Right lobe of liver (tissue), 6 donors: Measurements from ENCODE around the gene TSPAN33. TPM values are rescaled to one million over a fixed set of nuclear protein-coding genes. Genes with fewer than 3 reads are reported as not detected.

Experiments used
- ATAC-seq, 4 donors: fragments of 200-7000 bp; cut with Tn5 transposase; one replicate each; pipeline ENCODE4 v1.9.1; 2020; ENCODE audit warnings: mild to moderate bottlenecking in 4 of 4, moderate library complexity in 4 of 4
- DNase-seq, 3 donors: peaks; one replicate each; pipeline ENCODE4 v3.0.0-alpha.2; 2020
- H3K27ac ChIP-seq, 3 donors: fragments of 200-600 bp; one replicate each; pipeline ENCODE4 v1.8.0; 2022
- H3K27me3 ChIP-seq, 2 donors: fragments of 200-600 bp; one replicate each; pipeline ENCODE4 v1.8.0; 2022
- H3K36me3 ChIP-seq, 4 donors: fragments of 200-600 bp; sonication (generic) in 1 of 4; one replicate each; pipeline versions ENCODE4 v1.5.1 to v1.8.0; 2017 to 2022; ENCODE audit warnings: control low read depth in 1 of 4
- H3K4me1 ChIP-seq, 4 donors: fragments of 200-600 bp; sonication (generic) in 1 of 4; one replicate each; pipeline versions ENCODE4 v1.5.1 to v1.8.0; 2017 to 2022; ENCODE audit warnings: control low read depth in 1 of 4
- H3K4me3 ChIP-seq, 3 donors: fragments of 200-600 bp; one replicate each; pipeline ENCODE4 v1.8.0; 2022
- H3K9me3 ChIP-seq, 4 donors: fragments of 200-600 bp; sonication (generic) in 1 of 4; one replicate each; pipeline versions ENCODE4 v1.5.1 to v1.8.0; 2017 to 2022; ENCODE audit warnings: control low read depth in 1 of 4
- CTCF ChIP-seq, 4 donors: fragments of 200-600 bp in 3 of 4; fragments of 450-650 bp in 1 of 4; IDR thresholded peaks; one replicate each; pipeline versions ENCODE4 v1.5.1 to v1.8.0; 2016 to 2022; ENCODE audit warnings: antibody characterized with exemption in 4 of 4, mild to moderate bottlenecking in 2 of 4
- POLR2A ChIP-seq: fragments of 450-650 bp; IDR thresholded peaks from one replicate; pipeline ENCODE4 v1.6.1; 2017; ENCODE audit warnings: antibody characterized with exemption, mild to moderate bottlenecking
- WGBS: methylation state at CpG from one replicate; pipeline ENCODE4 v1.1.6; 2018; ENCODE audit warnings: low coverage, low lambda C conversion rate; ENCODE audit not compliant: insufficient coverage; ENCODE audit errors: missing lambda C conversion rate; 5-methylcytosine and 5-hydroxymethylcytosine counted together
- intact Hi-C, 2 donors: fragments of 100-400 bp; cut with DNase I; formaldehyde crosslinking; loops; one replicate each; pipeline versions ENCODE4 v1.11.2 to v1.14.1; 2022
- total RNA-seq, 6 experiments: library from RNA; depleted of rRNA in 2 of 6; stranded (reverse); fragments of >200 nt in 2 of 6; fragmentation: NEBNext Ultra II Directional in 3 of 6; extraction: Animal tissue kit (Norgen Biotek cat#: 25700) in 3 of 6; gene quantifications; one replicate each; pipeline versions ENCODE4 v1.1.0 to v1.2.4, GENCODE V29; 2016 to 2023
- donor health status: DM: no; HTN: yes; CAD: no.
- donor health status: DM: no; HTN: no; CAD: no.
- donor health status: DM: no; HTN: no; CAD: no.
- donor health status: DM: no; HTN: yes; CAD: no.
- donor health status: DM: no; HTN: yes; CAD: no.

TSPAN33 gene
- total RNA-seq, 6 experiments from 2014 or later, result 9.0 to 34.1 (median 23.2) TPM

GRCh38 chr7:129143724-129144094 is 798 bp upstream of the TSPAN33 start:
- no peaks in the 10 kb centered on the region for H3K36me3 ChIP-seq
- peak overlapping the region in 1 of 3 donors; percentile 13 for H3K4me3 ChIP-seq
- no peaks in the 10 kb centered on the region for H3K27me3 ChIP-seq
- H3K9me3 ChIP-seq, result no peaks in the 10 kb centered on the region
- intact Hi-C loops, result no loop called here
- no peak overlapping the region for H3K27ac ChIP-seq
- peaks cover 0 to 5% (median 3%) of the 10 kb centered on the region in 4 donors for H3K4me1 ChIP-seq
- ATAC-seq (no peak), DNase-seq (no peak)
- TF ChIP-seq POLR2A (no peak), CTCF (IDR thresholded peaks at IDR 0.05) (no peak)
- 57% methylated on average over 9 of the region's 10 CpGs for WGBS

GRCh38 chr7:129144834-129145668 is 544 bp downstream of the TSPAN33 start:
- peaks cover 0 to 5% (median 3%) of the 10 kb centered on the region in 4 donors for H3K4me1 ChIP-seq
- intact Hi-C loops, result no loop called here
- H3K27ac ChIP-seq, result no peak overlapping the region
- H3K9me3 ChIP-seq, result no peaks in the 10 kb centered on the region
- no peak for ATAC-seq
- no peak for DNase-seq
- TF ChIP-seq CTCF (IDR thresholded peaks at IDR 0.05) (peak in 3 of 4 donors; percentile 14 to 21 (median 17)), POLR2A (no peak)
- peak overlapping the region; percentile 64 to 68 (median 64) for H3K4me3 ChIP-seq
- no peaks in the 10 kb centered on the region for H3K36me3 ChIP-seq
- H3K27me3 ChIP-seq, result no peaks in the 10 kb centered on the region
- WGBS, result 16% methylated on average over 5 of the region's 58 CpGs

DNA sequence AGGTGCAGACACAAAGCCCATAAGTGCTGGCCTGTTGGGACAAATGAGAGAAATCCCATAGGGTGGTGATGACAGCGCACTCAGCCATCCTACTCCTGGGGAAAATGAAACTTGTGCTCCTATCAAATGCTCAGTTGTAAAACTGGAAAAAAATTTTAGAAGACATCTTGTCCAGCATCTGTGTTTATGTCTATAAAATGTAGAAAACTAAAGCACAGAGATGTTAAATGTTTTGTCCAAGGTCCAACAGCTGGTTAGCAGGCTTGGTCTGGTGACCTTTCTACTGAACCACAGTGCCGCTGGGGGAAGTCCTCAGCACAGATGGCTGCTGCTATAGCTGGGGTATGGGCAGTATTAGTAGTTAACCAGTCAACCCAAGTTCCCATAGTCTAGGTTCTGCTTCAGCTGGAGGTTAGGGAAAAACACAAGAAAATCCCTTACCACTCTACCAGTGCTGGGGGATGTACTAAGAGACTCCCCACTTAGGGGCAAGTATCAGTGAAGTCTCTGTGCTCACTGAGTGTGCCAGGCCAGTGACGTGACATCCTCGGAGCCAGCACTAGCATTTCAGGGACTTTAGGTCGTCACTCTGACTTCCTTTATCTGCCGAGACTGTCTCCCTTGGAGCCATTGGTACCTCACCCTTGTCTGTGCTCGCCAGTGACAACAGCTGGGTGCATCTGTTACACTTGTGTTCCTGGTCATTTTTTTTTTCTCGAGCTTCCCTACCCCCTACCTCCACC is 1.9 kb downstream of the TSPAN33 start:
- Histone ChIP-seq H3K27me3 (no peaks in the 10 kb centered on the region), H3K9me3 (no peaks in the 10 kb centered on the region), H3K4me1 (peaks cover 0 to 5% (median 3%) of the 10 kb centered on the region in 4 donors), H3K27ac (no peak overlapping the region), H3K4me3 (no peak overlapping the region), H3K36me3 (no peaks in the 10 kb centered on the region)
- no peak for TF ChIP-seq CTCF (IDR thresholded peaks at IDR 0.05)
- TF ChIP-seq POLR2A, result no peak
- no peak for DNase-seq
- intact Hi-C loops, result no loop called here
- WGBS, result 58% methylated on average over 5 of the region's 8 CpGs
- no peak for ATAC-seq

DNA sequence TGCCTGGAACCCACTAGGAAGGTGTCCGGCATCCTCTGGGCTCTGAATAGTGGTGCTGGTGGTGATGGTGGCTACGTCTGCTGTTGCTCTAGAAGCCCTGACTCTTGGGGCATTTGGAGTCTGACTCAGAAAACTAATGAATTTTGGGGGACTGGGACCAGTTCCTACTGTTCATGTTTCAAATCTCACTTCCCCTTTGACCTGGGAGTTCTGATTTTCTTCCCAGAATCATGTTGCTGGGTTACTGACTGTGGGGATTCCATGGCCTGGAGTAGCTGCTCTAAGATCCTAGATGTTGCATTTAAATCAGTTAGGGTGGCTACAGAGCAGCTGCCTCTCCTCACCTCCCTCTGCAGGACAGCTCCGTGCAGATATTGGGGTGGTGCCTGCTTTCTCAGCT is 3.2 kb downstream of the TSPAN33 start:
- Histone ChIP-seq H3K36me3 (no peaks in the 10 kb centered on the region), H3K27ac (no peak overlapping the region), H3K4me1 (peaks cover 0 to 5% (median 3%) of the 10 kb centered on the region in 4 donors), H3K27me3 (no peaks in the 10 kb centered on the region), H3K9me3 (no peaks in the 10 kb centered on the region), H3K4me3 (no peak overlapping the region)
- ATAC-seq, result no peak
- intact Hi-C loops, result no loop called here
- WGBS, result 60% methylated on average over 1 of the region's 3 CpGs
- no peak for DNase-seq
- TF ChIP-seq POLR2A (no peak), CTCF (IDR thresholded peaks at IDR 0.05) (no peak)
